Brain pericyte (primary cell): ENCODE measurements around the gene CEMIP2.
"Not testable (repeated sequence)": the region's sequence is repeated elsewhere in the genome, so short reads cannot be mapped to it uniquely, and the experiment has no call there.

Experiments used
- DNase-seq: peaks from one replicate; pipeline ENCODE4 v3.0.0-alpha.2; 2012; ENCODE audit warnings: low read depth, low spot score

Gene CEMIP2, protein sequence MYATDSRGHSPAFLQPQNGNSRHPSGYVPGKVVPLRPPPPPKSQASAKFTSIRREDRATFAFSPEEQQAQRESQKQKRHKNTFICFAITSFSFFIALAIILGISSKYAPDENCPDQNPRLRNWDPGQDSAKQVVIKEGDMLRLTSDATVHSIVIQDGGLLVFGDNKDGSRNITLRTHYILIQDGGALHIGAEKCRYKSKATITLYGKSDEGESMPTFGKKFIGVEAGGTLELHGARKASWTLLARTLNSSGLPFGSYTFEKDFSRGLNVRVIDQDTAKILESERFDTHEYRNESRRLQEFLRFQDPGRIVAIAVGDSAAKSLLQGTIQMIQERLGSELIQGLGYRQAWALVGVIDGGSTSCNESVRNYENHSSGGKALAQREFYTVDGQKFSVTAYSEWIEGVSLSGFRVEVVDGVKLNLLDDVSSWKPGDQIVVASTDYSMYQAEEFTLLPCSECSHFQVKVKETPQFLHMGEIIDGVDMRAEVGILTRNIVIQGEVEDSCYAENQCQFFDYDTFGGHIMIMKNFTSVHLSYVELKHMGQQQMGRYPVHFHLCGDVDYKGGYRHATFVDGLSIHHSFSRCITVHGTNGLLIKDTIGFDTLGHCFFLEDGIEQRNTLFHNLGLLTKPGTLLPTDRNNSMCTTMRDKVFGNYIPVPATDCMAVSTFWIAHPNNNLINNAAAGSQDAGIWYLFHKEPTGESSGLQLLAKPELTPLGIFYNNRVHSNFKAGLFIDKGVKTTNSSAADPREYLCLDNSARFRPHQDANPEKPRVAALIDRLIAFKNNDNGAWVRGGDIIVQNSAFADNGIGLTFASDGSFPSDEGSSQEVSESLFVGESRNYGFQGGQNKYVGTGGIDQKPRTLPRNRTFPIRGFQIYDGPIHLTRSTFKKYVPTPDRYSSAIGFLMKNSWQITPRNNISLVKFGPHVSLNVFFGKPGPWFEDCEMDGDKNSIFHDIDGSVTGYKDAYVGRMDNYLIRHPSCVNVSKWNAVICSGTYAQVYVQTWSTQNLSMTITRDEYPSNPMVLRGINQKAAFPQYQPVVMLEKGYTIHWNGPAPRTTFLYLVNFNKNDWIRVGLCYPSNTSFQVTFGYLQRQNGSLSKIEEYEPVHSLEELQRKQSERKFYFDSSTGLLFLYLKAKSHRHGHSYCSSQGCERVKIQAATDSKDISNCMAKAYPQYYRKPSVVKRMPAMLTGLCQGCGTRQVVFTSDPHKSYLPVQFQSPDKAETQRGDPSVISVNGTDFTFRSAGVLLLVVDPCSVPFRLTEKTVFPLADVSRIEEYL (N-terminal part only)

GRCh38 chr9:71768388-71769174, at the start of gene CEMIP2:
Gene CEMIP2, minus strand, starts transcription at chr9:71768513. Its CDS starts 18,140 bp downstream, at chr9:71750373.
- peak; percentile 76 for DNase-seq

GRCh38 chr9:71816916-71817451, 48.7 kb upstream of the CEMIP2 start:
- no peak for DNase-seq

GRCh38 chr9:71814815-71815214, 46.5 kb upstream of the CEMIP2 start:
- no peak for DNase-seq

DNA sequence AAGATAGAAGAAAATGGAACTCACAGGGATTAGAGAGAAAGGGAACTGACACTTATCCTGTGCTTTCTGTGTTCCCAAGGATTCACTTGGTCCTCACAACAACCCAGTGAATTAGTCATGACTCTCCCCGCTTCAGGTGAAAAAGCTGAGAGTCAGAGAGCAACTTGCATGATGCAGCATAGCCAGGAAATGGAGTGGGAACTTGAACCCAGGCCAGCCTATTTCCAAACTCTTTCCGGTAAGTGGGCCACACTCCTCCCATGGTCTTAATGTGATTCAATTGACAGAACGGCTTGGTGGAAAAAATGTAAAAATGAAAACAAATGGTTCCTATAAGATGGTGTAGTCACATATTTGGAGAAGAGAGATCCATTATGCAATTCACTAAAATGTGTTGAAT, 45.9 kb upstream of the CEMIP2 start:
- DNase-seq = no peak

DNA sequence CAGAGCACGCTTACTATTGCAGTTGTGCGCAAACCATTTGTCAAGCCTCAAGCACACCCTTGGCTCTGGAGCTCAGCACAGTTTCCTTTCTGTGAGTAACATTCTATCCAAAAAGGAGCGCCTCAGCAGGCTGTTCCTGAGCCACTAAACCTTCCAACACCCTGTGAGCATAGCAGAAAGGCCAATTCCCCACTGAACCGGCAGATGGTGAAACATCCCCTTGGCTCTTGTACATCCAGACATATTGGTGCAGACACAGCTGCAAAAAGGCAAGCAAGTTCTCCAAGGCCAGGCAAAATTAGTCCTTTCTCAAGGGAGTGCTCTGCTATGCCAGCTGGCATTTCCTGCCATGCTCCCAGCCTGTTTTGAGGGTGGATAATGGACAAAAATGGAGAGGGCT, 44.1 kb upstream of the CEMIP2 start:
- no peak for DNase-seq

DNA sequence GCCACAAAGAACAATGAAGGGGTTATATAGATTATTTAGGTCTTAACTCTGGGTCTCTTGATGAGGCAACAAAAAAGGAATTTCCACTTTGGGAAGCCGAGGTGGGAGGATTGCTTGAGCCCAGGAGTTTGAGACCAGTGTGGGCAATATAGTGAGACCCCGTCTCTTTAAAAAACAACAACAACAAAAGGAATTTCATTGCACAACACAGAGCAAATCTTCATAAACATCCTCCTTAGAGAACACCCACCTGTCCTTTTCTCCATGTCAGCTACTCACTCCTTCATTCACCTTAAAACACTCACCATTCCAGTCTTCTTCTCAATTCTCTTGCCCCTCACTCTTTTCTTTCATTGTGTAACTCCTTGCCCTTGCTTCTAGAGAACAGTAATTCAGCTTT, 39.8 kb upstream of the CEMIP2 start:
- DNase-seq = no peak

- peak; percentile 7 for DNase-seq
These were observed 38.6 kb upstream of the CEMIP2 start for GRCh38 chr9:71806901-71807307.

DNA sequence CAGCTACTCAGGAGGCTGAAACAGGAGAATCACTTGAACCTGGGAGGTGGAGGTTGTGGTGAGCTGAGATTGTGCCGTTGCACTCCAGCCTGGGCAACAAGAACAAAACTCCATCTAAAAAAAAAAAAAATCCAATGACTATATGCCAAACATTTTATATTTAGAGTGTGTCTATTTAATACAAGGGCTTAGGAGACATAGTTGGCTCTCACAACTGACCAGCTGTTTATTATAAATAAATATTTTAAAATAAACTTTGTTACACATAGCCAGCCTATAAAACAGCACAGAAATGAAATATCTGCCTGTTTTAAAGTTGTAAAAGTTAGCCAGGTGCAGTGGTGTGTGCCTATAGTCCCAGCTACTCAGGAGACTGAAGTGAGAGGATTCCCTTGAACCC, 36.8 kb upstream of the CEMIP2 start:
- not testable (repeated sequence) for DNase-seq

- DNase-seq = no peak
These were observed 33.5 kb upstream of the CEMIP2 start for GRCh38 chr9:71801826-71802225.

DNA sequence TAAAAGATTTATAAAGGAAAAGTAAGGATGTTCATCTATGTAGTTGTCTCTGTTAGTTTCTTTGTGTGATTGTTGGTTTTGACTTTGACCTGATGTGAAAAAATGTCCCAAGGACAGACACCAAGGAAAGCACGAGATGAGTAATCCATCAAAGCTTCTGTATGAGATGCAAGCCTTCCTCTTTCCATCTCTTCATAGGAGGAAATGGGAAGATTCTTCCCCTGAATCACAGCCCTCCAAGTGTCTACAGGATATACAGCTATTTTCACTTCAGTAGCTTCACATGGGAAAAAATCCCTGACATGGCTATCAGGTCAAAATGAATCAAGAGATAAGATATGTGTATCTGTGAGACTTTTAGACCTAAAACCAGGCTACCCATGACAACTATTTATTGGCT, 29.0 kb upstream of the CEMIP2 start:
- no peak for DNase-seq

GRCh38 chr9:71796100-71796767, 27.9 kb upstream of the CEMIP2 start:
- DNase-seq = no peak

- DNase-seq = no peak
These were observed 26.9 kb upstream of the CEMIP2 start for GRCh38 chr9:71795097-71795813.

DNA sequence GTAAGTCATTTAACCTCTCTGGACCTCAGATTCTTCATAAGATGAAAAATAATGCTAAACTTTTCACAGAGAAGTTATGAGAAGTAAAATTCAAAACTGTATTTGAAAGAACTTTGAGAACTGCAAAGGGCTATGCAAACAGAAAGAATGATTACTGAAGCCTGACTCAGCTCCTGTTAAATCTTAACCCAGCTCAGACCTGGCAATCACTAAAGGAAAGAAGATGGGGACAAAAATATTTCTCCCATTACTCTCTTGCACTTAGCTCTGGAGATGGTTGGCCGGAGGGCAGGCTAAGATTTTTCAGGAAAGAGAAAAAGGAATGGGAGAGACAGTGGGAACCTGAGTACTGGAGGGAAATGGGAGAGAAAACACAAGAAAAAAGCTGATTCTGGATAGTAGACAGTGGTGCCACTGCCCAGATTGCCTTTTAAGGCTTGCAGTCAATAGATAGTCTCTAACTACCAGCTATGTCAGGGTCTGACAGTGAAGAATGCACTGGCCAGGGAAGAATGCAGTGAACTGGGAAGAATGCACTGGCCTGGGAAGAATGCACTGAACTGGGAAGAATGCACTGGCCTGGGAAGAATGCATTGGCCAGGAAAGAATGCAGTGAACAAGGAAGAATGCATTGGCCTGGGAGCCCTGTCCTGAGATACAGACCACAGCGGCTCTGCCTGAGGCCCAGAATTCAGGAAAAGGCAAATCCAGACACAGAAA, 25.2 kb upstream of the CEMIP2 start:
- DNase-seq = no peak

DNA sequence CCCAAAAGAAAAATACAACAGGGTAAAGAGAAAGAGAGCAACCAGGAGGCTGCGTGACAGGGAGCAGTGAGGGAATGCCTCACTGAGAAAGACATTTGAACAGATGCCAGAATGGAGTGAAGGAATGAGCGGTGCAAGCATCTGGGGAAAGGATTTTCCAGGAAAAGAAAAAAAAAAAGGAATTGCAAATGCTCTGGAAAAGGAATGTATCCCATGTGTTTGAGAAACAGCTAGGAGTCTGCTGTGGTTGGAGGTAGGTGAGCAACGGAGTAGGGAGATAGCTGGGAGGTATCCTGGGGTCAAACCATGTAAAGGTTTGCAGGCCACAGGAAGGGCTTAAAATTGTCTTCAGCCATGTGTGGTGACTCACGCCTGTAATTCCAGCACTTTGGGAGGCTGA, 23.6 kb upstream of the CEMIP2 start:
- DNase-seq = no peak

- no peak for DNase-seq
These were observed 22.0 kb upstream of the CEMIP2 start for GRCh38 chr9:71790296-71790695.

GRCh38 chr9:71783120-71783523, 14.8 kb upstream of the CEMIP2 start:
- DNase-seq = no peak

GRCh38 chr9:71781391-71781790, 13.1 kb upstream of the CEMIP2 start:
- DNase-seq = no peak

GRCh38 chr9:71780953-71781352, 12.6 kb upstream of the CEMIP2 start:
- no peak for DNase-seq

DNA sequence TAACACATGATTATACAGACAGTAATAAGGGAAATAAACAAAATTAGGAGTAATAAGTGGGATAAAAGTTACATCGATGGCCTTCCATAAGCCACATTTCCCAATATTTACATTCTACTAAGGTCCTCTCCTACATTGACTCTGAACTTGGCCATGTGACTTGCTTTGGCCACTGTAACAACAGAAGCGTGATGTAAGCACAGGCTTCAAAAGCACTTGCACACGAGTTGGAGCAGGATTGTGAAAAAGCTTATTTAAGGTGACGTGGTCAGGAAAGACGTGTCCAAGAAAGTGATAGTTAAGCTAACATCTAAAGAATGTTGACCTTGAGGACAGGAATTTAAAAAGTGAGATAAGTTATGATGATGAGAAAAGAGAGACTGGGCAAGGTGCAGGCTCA, 9.8 kb upstream of the CEMIP2 start:
- no peak for DNase-seq
